Cardiac muscle cell (in vitro differentiated cells and primary cell): ENCODE measurements around the gene KIAA0825. TPM values are rescaled to one million over a fixed set of nuclear protein-coding genes. Genes with fewer than 3 reads are reported as not detected.
A peak's percentile ranks its signal among the peaks of the same experiment; 100 is the strongest.

Experiments used
- DNase-seq, 2 donors: peaks; one replicate each; pipeline versions ENCODE4 v3.0.0 to v3.0.0-alpha.2; 2010 to 2017; ENCODE audit warnings: low read depth in 1 of 2, low spot score in 1 of 2
- H3K27ac ChIP-seq: fragments of 200-600 bp; sonication (generic); 2 replicates; pipeline ENCODE4 v1.5.1; 2016
- H3K27me3 ChIP-seq: fragments of 200-600 bp; sonication (generic); 2 replicates; pipeline ENCODE4 v1.6.0; 2016; ENCODE audit warnings: control low read depth
- H3K36me3 ChIP-seq: fragments of 200-600 bp; sonication (generic); 2 replicates; pipeline ENCODE4 v1.5.1; 2016; ENCODE audit warnings: control low read depth
- H3K4me1 ChIP-seq: fragments of 200-600 bp; sonication (generic); 2 replicates; pipeline ENCODE4 v1.8.1; 2017; ENCODE audit warnings: low read depth, mild to moderate bottlenecking, mixed run types
- H3K4me3 ChIP-seq: fragments of 200-600 bp; sonication (generic); 2 replicates; pipeline ENCODE4 v1.5.1; 2016; ENCODE audit warnings: mild to moderate bottlenecking
- H3K9me3 ChIP-seq: fragments of 200-600 bp; sonication (generic); 2 replicates; pipeline ENCODE4 v1.5.1; 2017; ENCODE audit warnings: low read depth, mild to moderate bottlenecking, control low read depth
- polyA plus RNA-seq: library from polyadenylated mRNA; unstranded; fragments of >200 nt; fragmentation: Nextera tagmentation; extraction: Ambion mirVana; gene quantifications from 2 replicates; pipeline ENCODE4 v1.2.1, GENCODE V29; 2016
- total RNA-seq: library from RNA; depleted of rRNA; stranded (reverse); fragments of >200 nt; gene quantifications from 2 replicates; pipeline ENCODE4 v1.2.3, GENCODE V29; 2016
- TF ChIP-seq, protein P1 (sequence below): IDR thresholded peaks from 2 replicates; pipeline ENCODE4 v1.5.1; 2012; ENCODE audit warnings: low read depth, mild to moderate bottlenecking, low read length

The KIAA0825 gene
- total and polyA plus RNA-seq, 2 experiments from 2014 or later, result 1.5 to 2.1 TPM

DNA sequence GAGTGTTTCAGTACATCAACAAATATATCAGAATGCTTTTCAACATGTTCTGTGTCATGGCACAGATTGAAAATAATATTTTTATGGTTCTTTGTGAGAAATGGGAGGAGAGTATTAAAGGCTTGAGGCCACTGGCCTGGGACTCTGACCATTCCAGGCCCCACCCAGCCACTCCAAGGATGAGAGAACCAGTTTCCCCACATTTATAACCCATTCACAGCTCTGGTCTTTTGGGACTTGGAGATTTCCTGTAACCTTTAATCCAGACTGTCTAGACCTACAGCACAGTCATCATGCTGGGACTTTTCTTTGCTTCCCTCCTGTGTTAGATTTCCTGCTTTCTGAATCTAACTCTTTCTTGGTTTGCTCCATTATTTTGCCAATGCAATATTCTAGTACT lies 389.6 kb downstream of the KIAA0825 start:
- TF ChIP-seq, protein P1, sequence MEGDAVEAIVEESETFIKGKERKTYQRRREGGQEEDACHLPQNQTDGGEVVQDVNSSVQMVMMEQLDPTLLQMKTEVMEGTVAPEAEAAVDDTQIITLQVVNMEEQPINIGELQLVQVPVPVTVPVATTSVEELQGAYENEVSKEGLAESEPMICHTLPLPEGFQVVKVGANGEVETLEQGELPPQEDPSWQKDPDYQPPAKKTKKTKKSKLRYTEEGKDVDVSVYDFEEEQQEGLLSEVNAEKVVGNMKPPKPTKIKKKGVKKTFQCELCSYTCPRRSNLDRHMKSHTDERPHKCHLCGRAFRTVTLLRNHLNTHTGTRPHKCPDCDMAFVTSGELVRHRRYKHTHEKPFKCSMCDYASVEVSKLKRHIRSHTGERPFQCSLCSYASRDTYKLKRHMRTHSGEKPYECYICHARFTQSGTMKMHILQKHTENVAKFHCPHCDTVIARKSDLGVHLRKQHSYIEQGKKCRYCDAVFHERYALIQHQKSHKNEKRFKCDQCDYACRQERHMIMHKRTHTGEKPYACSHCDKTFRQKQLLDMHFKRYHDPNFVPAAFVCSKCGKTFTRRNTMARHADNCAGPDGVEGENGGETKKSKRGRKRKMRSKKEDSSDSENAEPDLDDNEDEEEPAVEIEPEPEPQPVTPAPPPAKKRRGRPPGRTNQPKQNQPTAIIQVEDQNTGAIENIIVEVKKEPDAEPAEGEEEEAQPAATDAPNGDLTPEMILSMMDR, result no peak
- H3K36me3 ChIP-seq, result no peaks in the 10 kb centered on the region
- peaks cover 9% of the 10 kb centered on the region for H3K4me1 ChIP-seq
- DNase-seq, result no peak
- H3K9me3 ChIP-seq, result no peaks in the 10 kb centered on the region
- peaks cover 9% of the 10 kb centered on the region for H3K27me3 ChIP-seq
- no peak overlapping the region for H3K27ac ChIP-seq
- no peak overlapping the region for H3K4me3 ChIP-seq

DNA sequence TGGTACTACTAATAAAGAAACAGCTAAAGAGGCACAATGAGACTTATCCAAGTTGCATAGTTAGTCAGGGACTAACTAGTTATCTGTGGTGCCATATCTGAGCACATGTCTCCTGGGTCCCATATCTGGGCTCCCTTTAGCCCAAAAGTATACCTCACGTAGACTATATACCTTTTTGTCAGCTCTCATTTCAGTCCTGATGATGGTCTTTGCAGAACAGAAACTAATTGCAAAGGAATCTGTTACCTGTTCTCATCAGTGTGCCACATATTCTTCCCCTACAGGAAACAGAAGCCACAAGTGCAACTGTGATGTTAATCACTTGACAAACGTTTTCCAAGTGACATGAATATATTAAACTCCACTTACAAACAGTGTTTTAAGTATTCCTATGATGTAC lies 395.2 kb downstream of the KIAA0825 start:
- Histone ChIP-seq H3K4me1 (peaks cover 9% of the 10 kb centered on the region), H3K27me3 (peaks cover 7% of the 10 kb centered on the region), H3K27ac (no peak overlapping the region), H3K4me3 (no peak overlapping the region), H3K36me3 (no peaks in the 10 kb centered on the region), H3K9me3 (no peaks in the 10 kb centered on the region)
- TF ChIP-seq, protein P1, result no peak
- no peak for DNase-seq

DNA sequence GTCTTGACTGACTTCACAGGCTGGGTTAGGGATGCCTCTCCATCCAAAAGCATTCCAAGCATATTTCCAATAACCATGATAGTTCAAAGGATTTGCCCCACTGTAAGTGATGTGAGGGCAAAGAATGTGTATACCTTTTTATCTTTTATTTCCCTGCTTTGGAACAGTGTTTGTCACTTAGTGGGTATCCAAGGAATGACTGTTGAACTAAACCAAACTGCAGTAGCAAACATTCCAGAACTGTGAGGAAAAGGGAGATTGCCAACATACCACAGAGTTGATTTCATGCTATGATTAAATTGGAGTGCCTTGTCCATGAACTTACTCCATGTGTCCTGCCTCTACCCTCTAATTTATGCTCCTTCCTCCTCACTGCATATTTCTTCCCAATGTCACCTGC lies 400.0 kb downstream of the KIAA0825 start:
- peak in 1 of 2 donors; percentile 3 for DNase-seq
- Histone ChIP-seq H3K27ac (no peak overlapping the region), H3K4me1 (no peaks in the 10 kb centered on the region), H3K36me3 (no peaks in the 10 kb centered on the region), H3K27me3 (peaks cover 4% of the 10 kb centered on the region), H3K4me3 (no peak overlapping the region), H3K9me3 (no peaks in the 10 kb centered on the region)
- TF ChIP-seq, protein P1, result no peak

DNA sequence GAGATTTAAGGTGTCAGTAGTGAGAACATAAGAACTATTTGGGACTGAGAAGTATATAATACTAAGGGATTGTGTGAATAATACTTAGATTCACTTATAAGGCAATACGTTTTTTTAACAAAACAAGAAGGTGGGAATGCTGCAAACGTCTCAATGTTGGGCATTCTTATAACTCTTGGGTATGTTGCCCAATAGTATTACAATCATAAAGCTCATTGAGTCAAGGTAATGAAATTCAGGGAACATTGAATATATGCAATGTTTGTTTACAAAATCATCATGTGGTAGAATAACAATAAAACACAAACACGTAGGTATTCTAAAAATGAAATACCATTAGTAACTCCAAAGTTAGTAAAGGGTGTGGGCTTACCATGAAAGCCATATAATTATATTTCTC lies 400.7 kb downstream of the KIAA0825 start:
- H3K27ac ChIP-seq, result no peak overlapping the region

DNA sequence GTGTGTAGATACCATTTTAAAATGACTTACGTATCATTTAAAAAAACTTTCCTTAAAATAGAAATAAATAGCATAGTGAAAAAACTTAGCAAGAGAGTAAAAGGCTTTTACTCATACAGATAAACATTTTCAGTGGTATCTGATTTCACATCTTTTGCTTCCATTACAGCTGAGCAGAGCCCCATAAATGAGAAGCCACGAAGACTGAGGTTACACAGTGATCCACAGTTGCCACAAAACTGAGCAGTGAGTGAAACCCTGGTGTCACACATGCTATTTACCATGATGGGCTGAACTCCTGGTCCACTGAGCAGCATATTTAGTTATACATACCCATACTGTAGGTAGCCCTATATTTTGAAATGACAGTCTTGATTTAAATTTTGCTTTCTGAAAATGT lies 401.2 kb downstream of the KIAA0825 start:
- Histone ChIP-seq H3K27me3 (no peaks in the 10 kb centered on the region), H3K4me3 (no peak overlapping the region), H3K36me3 (no peaks in the 10 kb centered on the region), H3K27ac (no peak overlapping the region), H3K4me1 (no peaks in the 10 kb centered on the region), H3K9me3 (no peaks in the 10 kb centered on the region)
- no peak for DNase-seq
- TF ChIP-seq, protein P1, result no peak

More for the DNA sequence above, 400.7 kb downstream of the KIAA0825 start:
- H3K27me3 ChIP-seq, result no peaks in the 10 kb centered on the region
- TF ChIP-seq, protein P1, result no peak
- no peak overlapping the region for H3K4me3 ChIP-seq
- no peak for DNase-seq
- no peaks in the 10 kb centered on the region for H3K4me1 ChIP-seq
- no peaks in the 10 kb centered on the region for H3K9me3 ChIP-seq
- no peaks in the 10 kb centered on the region for H3K36me3 ChIP-seq

DNA sequence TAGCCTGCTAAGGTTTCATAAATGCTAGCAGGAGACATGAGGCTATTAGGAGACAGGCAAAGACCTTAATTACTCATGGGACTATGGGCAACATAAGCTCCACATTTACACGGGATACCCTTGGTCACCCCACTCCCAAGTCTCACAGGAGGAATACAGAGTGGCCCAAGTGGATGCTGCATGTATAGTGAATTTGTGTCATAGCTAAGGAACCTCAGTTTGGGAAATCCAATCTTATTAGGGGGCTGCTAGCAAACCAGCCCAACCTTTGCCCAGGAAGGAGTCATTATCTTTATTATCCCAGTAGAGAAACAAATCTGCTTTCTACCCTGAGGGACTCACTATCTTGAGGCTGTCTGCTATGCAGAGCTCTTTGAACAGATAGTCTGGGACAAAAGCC lies 405.9 kb downstream of the KIAA0825 start:
- Histone ChIP-seq H3K27ac (no peak overlapping the region), H3K27me3 (no peaks in the 10 kb centered on the region), H3K36me3 (no peaks in the 10 kb centered on the region), H3K9me3 (no peaks in the 10 kb centered on the region), H3K4me1 (no peaks in the 10 kb centered on the region), H3K4me3 (no peak overlapping the region)
- no peak for DNase-seq
- TF ChIP-seq, protein P1, result no peak
